HepG2 (cell line): ENCODE results near the gene MAP7D3. TPM values are rescaled to one million over a fixed set of nuclear protein-coding genes. Genes with fewer than 3 reads are reported as not detected.

Source experiments
- ATAC-seq: fragments of 200-7000 bp; cut with Tn5 transposase; 3 replicates; pipeline ENCODE4 v1.9.1; 2020; ENCODE audit warnings: mild to moderate bottlenecking, moderate library complexity
- BruUV-seq: library from RNA; stranded (reverse); fragments of 400-500 nt; replicated peaks from 2 replicates; lab custom pipeline; 2021; lab: Mats Ljungman, UMichigan
- CTCF ChIA-PET: fragments of 300-600 bp; formaldehyde crosslinking; extraction: SDS; loops from one replicate; lab custom pipeline; 2021; ENCODE audit warnings: low total read pairs, inconsistent platforms, low intra/inter-chr PET ratio; lab: Yijun Ruan, JAX
- POLR2A ChIA-PET: fragments of 350-600 bp; sonication (Branson Sonifier 250); formaldehyde crosslinking; loops from one replicate; lab custom pipeline; 2020; ENCODE audit warnings: antibody characterized with exemption, inconsistent platforms; lab: Yijun Ruan, JAX
- DNase-seq: peaks from one replicate; pipeline ENCODE4 v3.0.0-alpha.2; 2015; ENCODE audit warnings: low spot score
- FAIRE-seq: peaks from 3 replicates; lab custom pipeline; 2011; peaks lifted over from hg19 to GRCh38; lab: Jason Lieb, UNC
- H2AFZ ChIP-seq: one replicate; pipeline ENCODE4 v1.6.1; 2011; ENCODE audit warnings: low read length, inconsistent platforms
- H3K27ac ChIP-seq: fragments of 300-600 bp; 3 replicates; pipeline ENCODE4 v1.8.0; 2011; ENCODE audit warnings: mixed run types, mild to moderate bottlenecking, mixed read lengths, low read length, inconsistent platforms; ENCODE audit not compliant: insufficient read depth; ENCODE audit errors: extremely low read length
- H3K27me3 ChIP-seq, 2 experiments: fragments of 200-600 bp in 1 of 2; 2 replicates in 1 of 2; 3 replicates in 1 of 2; pipeline versions ENCODE4 v1.6.0 to v1.8.0; 2011; ENCODE audit warnings: low read length in 2 of 2, mild to moderate bottlenecking in 2 of 2, moderate library complexity in 2 of 2, inconsistent platforms in 1 of 2; ENCODE audit not compliant: insufficient read depth in 2 of 2, control insufficient read depth in 1 of 2
- H3K36me3 ChIP-seq, 2 experiments: fragments of 200-600 bp in 1 of 2; replicated peaks in 1 of 2; 2 replicates in 1 of 2; 3 replicates in 1 of 2; pipeline versions ENCODE4 v1.5.1 to v1.8.0; 2011; ENCODE audit warnings: low read length in 2 of 2, inconsistent platforms in 1 of 2; ENCODE audit not compliant: insufficient read depth in 2 of 2, control insufficient read depth in 1 of 2
- H3K4me1 ChIP-seq: 2 replicates; pipeline ENCODE4 v1.5.1; 2012; ENCODE audit warnings: low read length, inconsistent platforms; ENCODE audit not compliant: insufficient read depth
- H3K4me2 ChIP-seq: 2 replicates; pipeline ENCODE4 v1.6.0; 2011; ENCODE audit warnings: low read depth, low read length, inconsistent platforms
- H3K4me3 ChIP-seq, 3 experiments: fragments of 200-600 bp in 1 of 3; sonication (generic), shearing (Covaris generic) in 1 of 3; replicated peaks in 1 of 3; 2 replicates each; pipeline ENCODE4 v1.5.1; 2011 to 2016; ENCODE audit warnings: low read length in 3 of 3, inconsistent platforms in 2 of 3, low read depth in 2 of 3, mild to moderate bottlenecking in 2 of 3, control low read depth in 1 of 3, mixed read lengths in 1 of 3; ENCODE audit not compliant: insufficient read depth in 1 of 3
- H3K79me2 ChIP-seq: one replicate; pipeline ENCODE4 v1.6.1; 2011; ENCODE audit warnings: low read length, inconsistent platforms; ENCODE audit not compliant: insufficient read depth
- H3K9ac ChIP-seq: 2 replicates; pipeline ENCODE4 v1.6.0; 2011; ENCODE audit warnings: mild to moderate bottlenecking, low read depth, low read length, inconsistent platforms; ENCODE audit not compliant: insufficient read depth
- H3K9me3 ChIP-seq: 2 replicates; pipeline ENCODE4 v1.5.1; 2012; ENCODE audit warnings: mild to moderate bottlenecking, low read length
- H4K20me1 ChIP-seq: 2 replicates; pipeline ENCODE4 v1.6.0; 2011; ENCODE audit warnings: inconsistent platforms, mild to moderate bottlenecking, low read length, moderate library complexity; ENCODE audit not compliant: insufficient read depth
- ARID2 ChIP-seq: sonication (generic); formaldehyde crosslinking; IDR thresholded peaks from 2 replicates; pipeline ENCODE4 v1.8.1; 2022; ENCODE audit warnings: mild to moderate bottlenecking, missing genetic modification reagents, borderline replicate concordance
- CEBPB ChIP-seq: IDR thresholded peaks from 2 replicates; pipeline ENCODE4 v1.6.1; 2011; ENCODE audit warnings: low read depth, low read length, improper control_type of control experiment, borderline replicate concordance
- CREM ChIP-seq, 2 experiments: sonication (generic) in 1 of 2; formaldehyde crosslinking in 1 of 2; IDR thresholded peaks; 2 replicates each; pipeline versions ENCODE4 v1.4.0 to v1.6.1; 2016 to 2020; ENCODE audit warnings: antibody characterized with exemption in 1 of 2, mild to moderate bottlenecking in 1 of 2, missing genetic modification reagents in 1 of 2
- HOXA7 ChIP-seq: sonication (generic); formaldehyde crosslinking; IDR thresholded peaks from 2 replicates; pipeline ENCODE4 v1.8.1; 2022; ENCODE audit warnings: mild to moderate bottlenecking, missing genetic modification reagents, moderate library complexity
- ISL2 ChIP-seq: sonication (generic); formaldehyde crosslinking; IDR thresholded peaks from 2 replicates; pipeline ENCODE4 v1.5.0; 2020; ENCODE audit warnings: missing genetic modification reagents
- KAT2B ChIP-seq: fragments of 150-350 bp; IDR thresholded peaks from 2 replicates; pipeline ENCODE4 v1.6.1; 2014; ENCODE audit warnings: low read depth, low read length, borderline replicate concordance
- NFKB2 ChIP-seq: sonication (generic); formaldehyde crosslinking; IDR thresholded peaks from 2 replicates; pipeline ENCODE4 v1.4.0; 2020; ENCODE audit warnings: missing genetic modification reagents, borderline replicate concordance
- RXRB ChIP-seq: IDR thresholded peaks from 2 replicates; pipeline ENCODE4 v1.6.1; 2016; ENCODE audit warnings: borderline replicate concordance, missing genetic modification reagents, missing compliant biosample characterization
- SMAD3 ChIP-seq: sonication (generic); formaldehyde crosslinking; IDR thresholded peaks from 2 replicates; pipeline ENCODE4 v1.4.0; 2020; ENCODE audit warnings: missing genetic modification reagents
- SP140L ChIP-seq: sonication (generic); formaldehyde crosslinking; IDR thresholded peaks from 2 replicates; pipeline ENCODE4 v1.4.0; 2020; ENCODE audit warnings: missing genetic modification reagents, borderline replicate concordance
- ZIK1 ChIP-seq: sonication (generic); formaldehyde crosslinking; IDR thresholded peaks from 2 replicates; pipeline ENCODE4 v1.5.0; 2020; ENCODE audit warnings: mild to moderate bottlenecking, low read depth, missing genetic modification reagents, borderline replicate concordance
- ZNF138 ChIP-seq: sonication (generic); formaldehyde crosslinking; IDR thresholded peaks from 2 replicates; pipeline ENCODE4 v1.5.0; 2020; ENCODE audit warnings: mild to moderate bottlenecking, low read depth, missing genetic modification reagents
- ZNF296 ChIP-seq: sonication (generic); formaldehyde crosslinking; conservative IDR thresholded peaks from 2 replicates; pipeline ENCODE4 v1.5.0; 2020; ENCODE audit warnings: mild to moderate bottlenecking, missing genetic modification reagents
- ZNF333 ChIP-seq: sonication (generic); formaldehyde crosslinking; IDR thresholded peaks from 2 replicates; pipeline ENCODE4 v1.4.0; 2020; ENCODE audit warnings: mild to moderate bottlenecking, missing genetic modification reagents, borderline replicate concordance
- ZNF382 ChIP-seq: sonication (generic); formaldehyde crosslinking; IDR thresholded peaks from 2 replicates; pipeline ENCODE4 v1.5.0; 2020; ENCODE audit warnings: missing genetic modification reagents, mild to moderate bottlenecking, borderline replicate concordance
- ZNF746 ChIP-seq: sonication (generic); formaldehyde crosslinking; IDR thresholded peaks from 2 replicates; pipeline ENCODE4 v1.8.0; 2022; ENCODE audit warnings: mild to moderate bottlenecking, missing genetic modification reagents
- ZSCAN29 ChIP-seq: sonication (generic); formaldehyde crosslinking; conservative IDR thresholded peaks from 2 replicates; pipeline ENCODE4 v1.4.0; 2020; ENCODE audit warnings: mild to moderate bottlenecking, missing genetic modification reagents
- WGBS: methylation state at CpG from one replicate; pipeline ENCODE4 v1.1.6; 2017; ENCODE audit warnings: low lambda C conversion rate; 5-methylcytosine and 5-hydroxymethylcytosine counted together
- in situ Hi-C: cut with HindIII; loops from 2 replicates; pipeline ENCODE4 v1.10.0; 2017; ENCODE audit warnings: low pct_unique_long_range_greater_than_20kb; ENCODE audit not compliant: extremely low pct_ligation_motif_present
- intact Hi-C: fragments of 100-400 bp; cut with micrococcal nuclease; formaldehyde crosslinking; loops from one replicate; pipeline ENCODE4 v1.10.0; 2022; ENCODE audit not compliant: unreplicated experiment
- polyA plus RNA-seq, 8 experiments: library from polyadenylated mRNA; depleted of rRNA in 3 of 8; stranded (reverse) in 7 of 8; unstranded in 1 of 8; fragments of >200 nt; fragmentation: Illumina TruSeq in 4 of 8; extraction: Trizol in 4 of 8; gene quantifications; 2 replicates each; pipeline versions ENCODE4 v1.2.1 to v1.2.3, GENCODE V29; 2011 to 2016; ENCODE audit warnings: low read depth in 4 of 8, missing spikeins in 1 of 8, mixed read lengths in 1 of 8; ENCODE audit not compliant: insufficient read depth in 1 of 8
- total RNA-seq, 5 experiments: library from RNA; depleted of rRNA; stranded (reverse); fragments of >200 nt; fragmentation: Illumina TruSeq; extraction: Trizol; gene quantifications; 2 replicates each; pipeline ENCODE4 v1.2.3, GENCODE V29; 2016; ENCODE audit warnings: low read depth in 1 of 5
- TF ChIP-seq, protein P1 (sequence below): sonication (generic); formaldehyde crosslinking; IDR thresholded peaks from 2 replicates; pipeline ENCODE4 v1.4.0; 2020; ENCODE audit warnings: mild to moderate bottlenecking, missing genetic modification reagents, borderline replicate concordance
- TF ChIP-seq, protein P2 (sequence below): sonication (generic); formaldehyde crosslinking; IDR thresholded peaks from 2 replicates; pipeline ENCODE4 v1.8.0; 2022; ENCODE audit warnings: missing genetic modification reagents, low read depth, mild to moderate bottlenecking, borderline replicate concordance

The MAP7D3 gene
- total and polyA plus RNA-seq, 2 of the 13 experiments (the other 11 are each of a cell fraction or from before 2014, with no cell fraction given), result not detected

DNA sequence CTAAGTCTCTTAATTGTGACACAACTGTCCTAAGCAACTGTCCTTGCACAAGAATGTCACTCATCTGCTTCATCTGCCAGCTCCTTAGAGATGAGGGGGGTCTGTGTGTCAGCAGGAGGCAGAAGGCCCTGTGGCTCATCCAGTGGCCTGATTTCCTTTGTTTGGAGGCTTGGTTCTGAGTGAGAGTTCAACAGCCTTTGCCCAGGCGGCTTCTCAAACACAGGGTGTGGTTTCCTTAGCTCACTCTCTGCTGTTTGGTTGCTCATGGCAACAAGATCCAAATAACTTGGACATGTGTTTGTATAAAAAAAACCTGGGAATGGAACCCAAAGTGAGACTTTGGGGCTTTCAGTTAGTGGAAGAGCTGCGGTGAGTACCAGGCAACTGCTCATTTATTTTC lies 46.6 kb downstream of the MAP7D3 start:
- FAIRE-seq, result no peak
- no peaks in the 10 kb centered on the region for H4K20me1 ChIP-seq
- intact Hi-C loops, result no loop called here
- H3K79me2 ChIP-seq, result no peaks in the 10 kb centered on the region
- CTCF ChIA-PET, result no interaction called here
- ATAC-seq, result no peak
- no peak overlapping the region for H3K9ac ChIP-seq
- BruUV-seq, result no TSS peak
- no peak overlapping the region for H3K27ac ChIP-seq
- TF ChIP-seq ZNF333 (no peak), ZIK1 (CRISPR knock-in tag) (no peak), HOXA7 (CRISPR knock-in tag) (no peak), SMAD3 (CRISPR knock-in tag) (no peak), ZNF746 (CRISPR knock-in tag) (no peak)
- no peak overlapping the region for H3K4me3 ChIP-seq
- no peaks in the 10 kb centered on the region for H3K9me3 ChIP-seq
- 10% methylated on average over 2 of the region's 2 CpGs for WGBS
- DNase-seq, result no peak
- H2AFZ ChIP-seq, result no peak overlapping the region
- in situ Hi-C loops, result no loop called here
- POLR2A ChIA-PET, result no interaction called here
- H3K27me3 ChIP-seq, result no peaks in the 10 kb centered on the region; a peak in 2 of 5 replicates
- H3K4me2 ChIP-seq, result no peak overlapping the region
- H3K36me3 ChIP-seq, result no peaks in the 10 kb centered on the region
- H3K4me1 ChIP-seq, result no peaks in the 10 kb centered on the region

DNA sequence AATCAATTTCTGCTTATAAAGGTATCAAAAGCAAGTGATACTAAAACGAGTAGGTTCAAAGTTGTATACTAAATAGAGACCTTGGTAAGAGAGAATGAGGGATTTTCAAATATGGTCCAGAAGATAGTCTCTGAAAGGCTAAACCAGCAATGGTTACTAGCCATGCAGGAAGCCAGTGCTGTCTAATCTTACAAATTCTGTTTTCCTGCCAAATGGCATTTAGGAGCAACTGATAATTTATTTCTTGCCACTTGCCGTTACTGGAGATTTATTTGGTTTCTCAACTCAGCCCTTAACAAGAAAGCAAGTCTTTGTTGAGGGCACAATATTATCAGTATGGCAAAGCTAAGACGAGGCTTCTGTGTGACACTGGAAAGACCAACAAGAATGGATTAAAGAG lies 47.2 kb downstream of the MAP7D3 start:
- H3K4me1 ChIP-seq, result no peaks in the 10 kb centered on the region
- intact Hi-C loops, result no loop called here
- no peaks in the 10 kb centered on the region for H3K9me3 ChIP-seq
- DNase-seq (no peak), FAIRE-seq (no peak), ATAC-seq (no peak)
- POLR2A ChIA-PET, result no interaction called here
- H2AFZ ChIP-seq, result no peak overlapping the region
- WGBS, result 3% methylated on average over 3 of the region's 3 CpGs
- BruUV-seq, result no TSS peak
- no peaks in the 10 kb centered on the region; a peak in 2 of 5 replicates for H3K27me3 ChIP-seq
- no peaks in the 10 kb centered on the region for H4K20me1 ChIP-seq
- no peak overlapping the region for H3K4me3 ChIP-seq
- H3K27ac ChIP-seq, result no peak overlapping the region
- no peaks in the 10 kb centered on the region for H3K36me3 ChIP-seq
- CTCF ChIA-PET, result no interaction called here
- no peak overlapping the region for H3K4me2 ChIP-seq
- H3K79me2 ChIP-seq, result no peaks in the 10 kb centered on the region
- in situ Hi-C loops, result no loop called here
- H3K9ac ChIP-seq, result no peak overlapping the region
- TF ChIP-seq ISL2 (no peak), CREM (IDR thresholded peaks at IDR 0.05) (no peak), CREM (CRISPR knock-in tag; IDR thresholded peaks at IDR 0.05) (no peak), CEBPB (no peak), ARID2 (no peak), RXRB (CRISPR knock-in tag) (no peak), NFKB2 (CRISPR knock-in tag) (no peak), ZNF138 (no peak), ZSCAN29 (CRISPR knock-in tag) (no peak), ZNF296 (CRISPR knock-in tag) (no peak), SP140L (no peak), KAT2B (no peak), ZNF382 (CRISPR knock-in tag) (no peak)
- TF ChIP-seq, protein P1, sequence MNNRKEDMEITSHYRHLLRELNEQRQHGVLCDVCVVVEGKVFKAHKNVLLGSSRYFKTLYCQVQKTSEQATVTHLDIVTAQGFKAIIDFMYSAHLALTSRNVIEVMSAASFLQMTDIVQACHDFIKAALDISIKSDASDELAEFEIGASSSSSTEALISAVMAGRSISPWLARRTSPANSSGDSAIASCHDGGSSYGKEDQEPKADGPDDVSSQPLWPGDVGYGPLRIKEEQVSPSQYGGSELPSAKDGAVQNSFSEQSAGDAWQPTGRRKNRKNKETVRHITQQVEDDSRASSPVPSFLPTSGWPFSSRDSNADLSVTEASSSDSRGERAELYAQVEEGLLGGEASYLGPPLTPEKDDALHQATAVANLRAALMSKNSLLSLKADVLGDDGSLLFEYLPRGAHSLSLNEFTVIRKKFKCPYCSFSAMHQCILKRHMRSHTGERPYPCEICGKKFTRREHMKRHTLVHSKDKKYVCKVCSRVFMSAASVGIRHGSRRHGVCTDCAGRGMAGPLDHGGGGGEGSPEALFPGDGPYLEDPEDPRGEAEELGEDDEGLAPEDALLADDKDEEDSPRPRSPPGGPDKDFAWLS (CRISPR knock-in tag), result no peak
- TF ChIP-seq, protein P2, sequence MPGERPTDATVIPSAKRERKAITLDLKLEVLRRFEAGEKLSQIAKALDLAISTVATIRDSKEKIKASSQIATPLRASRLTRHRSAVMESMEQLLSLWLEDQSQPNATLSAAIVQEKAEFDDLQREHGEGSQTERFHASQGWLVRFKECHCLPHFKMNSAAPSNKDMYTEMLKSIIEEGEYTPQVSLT (CRISPR knock-in tag), result no peak
